Rectal smooth muscle tissue (tissue), 1 donor: ENCODE measurements around the gene LYZL2.

Experiments
- H3K27ac ChIP-seq: one replicate; pipeline ENCODE4 v1.7.0; 2013; ENCODE audit warnings: low read depth, low read length, inconsistent platforms
- H3K27me3 ChIP-seq: one replicate; pipeline ENCODE4 v1.7.0; 2013; ENCODE audit warnings: low read length; ENCODE audit not compliant: control insufficient read depth, insufficient read depth
- H3K36me3 ChIP-seq: one replicate; pipeline ENCODE4 v1.7.0; 2013; ENCODE audit warnings: low read length; ENCODE audit not compliant: control insufficient read depth, insufficient read depth
- H3K4me1 ChIP-seq: one replicate; pipeline ENCODE4 v1.7.0; 2013; ENCODE audit warnings: low read length; ENCODE audit not compliant: control insufficient read depth, insufficient read depth
- H3K4me3 ChIP-seq: one replicate; pipeline ENCODE4 v1.7.0; 2013; ENCODE audit warnings: low read length
- H3K9ac ChIP-seq: one replicate; pipeline ENCODE4 v1.7.0; 2013; ENCODE audit warnings: low read length

The LYZL2 gene

GRCh38 chr10:30580241-30580640 lies 49.3 kb downstream of the LYZL2 start:
- H3K36me3 ChIP-seq = no peaks in the 10 kb centered on the region
- no peaks in the 10 kb centered on the region for H3K4me1 ChIP-seq
- H3K4me3 ChIP-seq = no peak overlapping the region
- no peak overlapping the region for H3K27ac ChIP-seq
- no peak overlapping the region for H3K9ac ChIP-seq
- no peaks in the 10 kb centered on the region for H3K27me3 ChIP-seq

GRCh38 chr10:30579574-30579973 lies 50.0 kb downstream of the LYZL2 start:
- H3K4me1 ChIP-seq = no peaks in the 10 kb centered on the region
- no peaks in the 10 kb centered on the region for H3K36me3 ChIP-seq
- H3K27ac ChIP-seq = no peak overlapping the region
- no peak overlapping the region for H3K4me3 ChIP-seq
- no peaks in the 10 kb centered on the region for H3K27me3 ChIP-seq
- H3K9ac ChIP-seq = no peak overlapping the region

GRCh38 chr10:30577048-30577447 lies 52.5 kb downstream of the LYZL2 start:
- no peak overlapping the region for H3K27ac ChIP-seq
- H3K36me3 ChIP-seq = no peaks in the 10 kb centered on the region
- no peaks in the 10 kb centered on the region for H3K27me3 ChIP-seq
- no peak overlapping the region for H3K4me3 ChIP-seq
- H3K9ac ChIP-seq = no peak overlapping the region
- no peaks in the 10 kb centered on the region for H3K4me1 ChIP-seq

- Histone ChIP-seq H3K4me3 (no peak overlapping the region), H3K27ac (no peak overlapping the region), H3K4me1 (no peaks in the 10 kb centered on the region), H3K27me3 (no peaks in the 10 kb centered on the region), H3K36me3 (no peaks in the 10 kb centered on the region), H3K9ac (no peak overlapping the region)
Observed at GRCh38 chr10:30576641-30577040, 52.9 kb downstream of the LYZL2 start.

- no peaks in the 10 kb centered on the region for H3K4me1 ChIP-seq
- H3K4me3 ChIP-seq = no peak overlapping the region
- no peaks in the 10 kb centered on the region for H3K36me3 ChIP-seq
- no peaks in the 10 kb centered on the region for H3K27me3 ChIP-seq
- no peak overlapping the region for H3K27ac ChIP-seq
- H3K9ac ChIP-seq = no peak overlapping the region
Observed at GRCh38 chr10:30574432-30574796, 55.1 kb downstream of the LYZL2 start.

- no peak overlapping the region for H3K9ac ChIP-seq
- H3K27me3 ChIP-seq = no peaks in the 10 kb centered on the region
- H3K27ac ChIP-seq = no peak overlapping the region
- H3K4me3 ChIP-seq = no peak overlapping the region
- no peaks in the 10 kb centered on the region for H3K36me3 ChIP-seq
- no peaks in the 10 kb centered on the region for H3K4me1 ChIP-seq
Observed at GRCh38 chr10:30573721-30574431, 55.7 kb downstream of the LYZL2 start.

GRCh38 chr10:30565449-30565848 lies 64.1 kb downstream of the LYZL2 start:
- Histone ChIP-seq H3K27me3 (no peaks in the 10 kb centered on the region), H3K36me3 (no peaks in the 10 kb centered on the region), H3K4me3 (no peak overlapping the region), H3K9ac (no peak overlapping the region), H3K4me1 (no peaks in the 10 kb centered on the region), H3K27ac (no peak overlapping the region)

- no peaks in the 10 kb centered on the region for H3K27me3 ChIP-seq
- no peak overlapping the region for H3K4me3 ChIP-seq
- no peaks in the 10 kb centered on the region for H3K36me3 ChIP-seq
- H3K4me1 ChIP-seq = no peaks in the 10 kb centered on the region
- H3K9ac ChIP-seq = no peak overlapping the region
- H3K27ac ChIP-seq = no peak overlapping the region
Observed at GRCh38 chr10:30562787-30563186, 66.8 kb downstream of the LYZL2 start.
